Bronchial epithelial cell (primary cell): Measurements from ENCODE around the gene SLC6A1. TPM values are rescaled to one million over a fixed set of nuclear protein-coding genes. Genes with fewer than 3 reads are reported as not detected.

ENCODE experiments used
- DNase-seq: peaks from one replicate; pipeline ENCODE4 v3.0.0-alpha.2; 2010; ENCODE audit warnings: low read depth
- FAIRE-seq: peaks from 2 replicates; lab custom pipeline; 2011; peaks lifted over from hg19 to GRCh38; lab: Jason Lieb, UNC
- H3K27me3 ChIP-seq: 2 replicates; pipeline ENCODE4 v1.5.1; 2011; ENCODE audit warnings: low read length; ENCODE audit not compliant: control insufficient read depth, insufficient read depth
- H3K36me3 ChIP-seq: 2 replicates; pipeline ENCODE4 v1.5.1; 2011; ENCODE audit warnings: low read length; ENCODE audit not compliant: control insufficient read depth, insufficient read depth
- H3K4me3 ChIP-seq: 2 replicates; pipeline ENCODE4 v1.5.1; 2011; ENCODE audit warnings: mild to moderate bottlenecking, low read depth, low read length, control low read depth
- total RNA-seq: library from RNA; depleted of rRNA; stranded (reverse); fragments of >200 nt; gene quantifications from 2 replicates; pipeline ENCODE4 v1.2.1, GENCODE V29; 2014
- TF ChIP-seq, protein P1 (sequence below): IDR thresholded peaks from 2 replicates; pipeline ENCODE4 v1.5.1; 2011; ENCODE audit warnings: mild to moderate bottlenecking, moderate library complexity, low read length, control low read depth, inconsistent platforms; ENCODE audit not compliant: insufficient read depth, severe bottlenecking

The SLC6A1 gene
- total RNA-seq, 1 donor from 2014 or later, result not detected

DNA sequence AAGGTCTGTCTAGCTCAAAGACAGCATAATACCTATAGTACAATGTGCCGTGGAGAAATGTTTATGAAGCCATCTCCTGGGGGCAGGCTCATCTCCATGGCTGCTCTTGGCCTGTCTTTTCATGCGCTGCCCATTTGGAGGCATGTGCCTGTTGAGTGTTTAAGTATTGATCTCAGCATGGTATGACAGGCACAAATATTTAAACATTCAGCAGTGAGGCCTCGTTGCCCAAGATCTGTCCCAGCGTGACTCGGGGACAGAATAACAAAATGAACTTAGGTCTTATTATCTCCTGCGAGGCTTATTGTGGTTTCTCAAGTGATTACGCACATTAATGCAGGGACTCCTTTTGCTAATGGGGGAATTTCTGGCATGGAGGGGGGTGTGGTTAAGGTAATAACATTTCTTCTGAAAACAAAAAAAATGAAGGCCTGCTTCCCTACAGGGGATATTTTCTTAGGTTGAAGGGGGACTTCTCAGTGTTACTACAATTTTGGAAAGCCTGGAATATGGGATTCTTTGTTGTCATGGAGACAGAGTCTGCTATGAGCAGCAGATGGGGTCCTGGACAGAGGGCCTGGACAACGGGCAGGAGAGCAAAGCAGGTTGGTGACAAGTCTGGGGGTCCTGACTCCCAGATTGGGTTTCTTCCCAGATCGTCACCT, 4.4 kb upstream of the SLC6A1 start:
- FAIRE-seq (no peak), DNase-seq (no peak)
- Histone ChIP-seq H3K36me3 (no peaks in the 10 kb centered on the region), H3K27me3 (peaks cover 33% of the 10 kb centered on the region), H3K4me3 (no peak overlapping the region)
- TF ChIP-seq, protein P1, sequence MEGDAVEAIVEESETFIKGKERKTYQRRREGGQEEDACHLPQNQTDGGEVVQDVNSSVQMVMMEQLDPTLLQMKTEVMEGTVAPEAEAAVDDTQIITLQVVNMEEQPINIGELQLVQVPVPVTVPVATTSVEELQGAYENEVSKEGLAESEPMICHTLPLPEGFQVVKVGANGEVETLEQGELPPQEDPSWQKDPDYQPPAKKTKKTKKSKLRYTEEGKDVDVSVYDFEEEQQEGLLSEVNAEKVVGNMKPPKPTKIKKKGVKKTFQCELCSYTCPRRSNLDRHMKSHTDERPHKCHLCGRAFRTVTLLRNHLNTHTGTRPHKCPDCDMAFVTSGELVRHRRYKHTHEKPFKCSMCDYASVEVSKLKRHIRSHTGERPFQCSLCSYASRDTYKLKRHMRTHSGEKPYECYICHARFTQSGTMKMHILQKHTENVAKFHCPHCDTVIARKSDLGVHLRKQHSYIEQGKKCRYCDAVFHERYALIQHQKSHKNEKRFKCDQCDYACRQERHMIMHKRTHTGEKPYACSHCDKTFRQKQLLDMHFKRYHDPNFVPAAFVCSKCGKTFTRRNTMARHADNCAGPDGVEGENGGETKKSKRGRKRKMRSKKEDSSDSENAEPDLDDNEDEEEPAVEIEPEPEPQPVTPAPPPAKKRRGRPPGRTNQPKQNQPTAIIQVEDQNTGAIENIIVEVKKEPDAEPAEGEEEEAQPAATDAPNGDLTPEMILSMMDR, result no peak

- Histone ChIP-seq H3K36me3 (no peaks in the 10 kb centered on the region), H3K27me3 (peaks cover 41% of the 10 kb centered on the region), H3K4me3 (no peak overlapping the region)
- TF ChIP-seq, protein P1, result no peak
- no peak for FAIRE-seq
- no peak for DNase-seq
These were observed 3.5 kb upstream of the SLC6A1 start for GRCh38 chr3:10988991-10989484.

DNA sequence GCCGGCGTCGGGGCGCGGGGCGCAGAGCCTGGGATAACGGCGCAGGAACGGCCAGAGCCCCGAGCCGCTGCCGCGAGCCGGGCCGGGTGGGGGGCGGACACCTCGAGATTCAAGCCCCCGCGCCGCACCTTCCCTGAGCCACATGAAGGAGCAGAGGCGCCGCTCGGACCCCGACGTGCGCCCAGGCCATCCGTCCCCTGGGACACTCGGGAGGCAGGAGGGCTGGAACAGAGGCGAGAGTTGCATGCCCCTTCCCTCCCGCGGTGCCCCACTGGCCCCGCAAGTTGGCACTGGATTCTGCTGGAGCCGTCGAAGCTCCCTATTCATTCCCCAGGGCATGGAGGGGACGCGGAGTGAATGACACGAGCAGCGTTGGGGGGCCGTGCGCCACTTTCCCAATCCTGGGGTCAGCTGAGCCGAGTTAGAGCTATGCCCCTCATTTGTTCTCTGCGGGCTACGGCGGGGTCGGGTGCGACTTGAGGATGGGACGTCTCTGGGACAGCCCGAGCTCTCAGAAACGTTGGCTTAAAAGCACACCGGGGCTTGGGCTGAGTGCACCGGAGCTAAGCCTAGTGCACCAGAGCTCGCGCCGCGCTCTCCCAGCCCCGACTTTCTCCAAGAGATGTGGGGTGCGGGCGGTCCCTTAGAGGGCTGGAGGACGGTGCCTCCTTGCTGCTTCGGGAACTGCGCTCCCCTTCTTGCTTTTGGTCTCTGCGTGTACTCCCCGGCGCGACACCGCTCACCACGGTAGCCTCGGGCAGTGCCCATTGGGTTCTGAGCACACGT, 588 bp downstream of the SLC6A1 start:
- TF ChIP-seq, protein P1, result no peak
- Histone ChIP-seq H3K27me3 (peaks cover 53% of the 10 kb centered on the region), H3K4me3 (no peak overlapping the region), H3K36me3 (no peaks in the 10 kb centered on the region)
- FAIRE-seq (no peak), DNase-seq (no peak)

DNA sequence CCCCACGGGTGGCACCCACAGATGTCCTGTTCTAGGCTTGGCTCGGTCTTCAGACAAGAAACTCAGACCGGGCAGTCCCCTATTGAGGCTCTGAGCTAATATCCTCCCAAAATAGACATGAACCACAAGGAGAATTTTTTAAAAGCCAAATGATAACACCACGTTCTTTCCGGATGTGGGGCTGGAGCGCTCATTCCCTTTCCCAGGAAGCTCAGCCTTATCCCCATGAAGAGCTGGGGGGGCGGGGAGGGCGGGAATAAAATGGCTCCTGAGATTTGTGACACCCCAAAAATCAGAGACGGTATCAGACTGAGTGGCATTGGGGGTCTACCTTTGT, 1.1 kb downstream of the SLC6A1 start:
- no peak for DNase-seq
- TF ChIP-seq, protein P1, result no peak
- no peaks in the 10 kb centered on the region for H3K36me3 ChIP-seq
- peaks cover 51% of the 10 kb centered on the region for H3K27me3 ChIP-seq
- H3K4me3 ChIP-seq, result no peak overlapping the region
- FAIRE-seq, result no peak

- H3K36me3 ChIP-seq, result no peaks in the 10 kb centered on the region
- DNase-seq (no peak), FAIRE-seq (no peak)
- H3K27me3 ChIP-seq, result peaks cover 51% of the 10 kb centered on the region
- TF ChIP-seq, protein P1, result no peak
- H3K4me3 ChIP-seq, result no peak overlapping the region
These were observed 1.8 kb downstream of the SLC6A1 start for GRCh38 chr3:10994306-10994705.
